Subcutaneous adipose tissue (tissue), 4 donors: ENCODE results near the gene HDAC11. TPM values are rescaled to one million over a fixed set of nuclear protein-coding genes. Genes with fewer than 3 reads are reported as not detected.

Experiments used
- CTCF ChIP-seq: fragments of 450-650 bp; IDR thresholded peaks from one replicate; pipeline ENCODE4 v1.5.1; 2016; ENCODE audit warnings: low read depth, mild to moderate bottlenecking, control low read depth, antibody characterized with exemption, moderate library complexity
- total RNA-seq, 4 donors: library from RNA; depleted of rRNA; stranded (reverse); fragments of >200 nt; gene quantifications; one replicate each; pipeline ENCODE4 v1.1.0, GENCODE V29; 2016

Gene HDAC11
- total RNA-seq, 4 donors from 2014 or later = 4.9 to 20.9 (median 10.4) TPM

- no peak for TF ChIP-seq CTCF
Observed at GRCh38 chr3:13474776-13475303, 5.3 kb upstream of the HDAC11 start.

DNA sequence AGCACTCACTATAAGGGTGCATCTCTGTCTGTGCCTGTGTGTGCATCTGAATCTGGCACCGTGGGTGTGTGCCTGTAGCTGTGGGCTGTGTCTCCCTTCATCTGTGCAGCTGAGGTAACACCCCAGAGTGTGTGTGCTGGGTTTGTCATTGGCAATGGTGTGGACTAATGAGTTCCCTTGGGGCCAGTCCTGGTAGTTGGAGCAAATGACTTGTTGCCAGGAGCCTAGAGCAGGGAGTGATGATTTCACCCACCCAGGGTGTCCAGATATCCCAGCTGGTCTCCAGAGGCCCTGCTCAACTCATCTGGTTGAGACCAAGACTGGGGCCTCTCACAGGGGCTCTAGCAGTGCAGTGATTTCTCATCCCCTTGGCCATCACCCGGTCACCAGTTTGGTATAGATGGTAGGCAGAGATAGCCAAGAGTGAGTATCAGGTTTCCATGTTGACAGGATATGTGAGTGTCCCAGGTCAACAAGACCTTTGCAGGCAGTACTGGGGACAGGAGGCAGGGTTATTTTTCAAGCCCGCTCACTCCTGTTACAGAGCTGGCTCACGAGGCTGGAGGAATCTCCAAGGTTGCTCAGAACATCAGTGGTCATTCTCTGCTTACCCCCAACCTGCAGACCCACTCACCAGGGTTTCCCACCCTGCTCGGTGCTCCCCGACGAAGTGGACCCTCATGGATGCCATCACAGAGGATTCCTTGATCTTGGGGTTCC is 4.1 kb upstream of the HDAC11 start:
- no peak for TF ChIP-seq CTCF

- TF ChIP-seq CTCF = no peak
Observed at GRCh38 chr3:13477943-13478342, 2.2 kb upstream of the HDAC11 start.

DNA sequence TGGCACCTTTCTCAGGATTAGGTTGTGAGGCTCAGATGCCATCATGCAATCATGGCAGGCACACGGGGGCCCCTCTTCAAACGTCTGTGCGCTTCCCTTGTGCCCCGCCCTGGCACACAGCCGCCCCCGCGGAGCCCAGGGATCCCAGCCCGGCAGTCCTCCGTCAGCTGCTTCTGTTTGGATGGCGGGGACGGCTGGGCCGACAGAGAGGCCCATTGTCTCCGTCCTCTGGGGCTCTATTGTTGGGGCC is 849 bp upstream of the HDAC11 start:
- TF ChIP-seq CTCF = no peak

DNA sequence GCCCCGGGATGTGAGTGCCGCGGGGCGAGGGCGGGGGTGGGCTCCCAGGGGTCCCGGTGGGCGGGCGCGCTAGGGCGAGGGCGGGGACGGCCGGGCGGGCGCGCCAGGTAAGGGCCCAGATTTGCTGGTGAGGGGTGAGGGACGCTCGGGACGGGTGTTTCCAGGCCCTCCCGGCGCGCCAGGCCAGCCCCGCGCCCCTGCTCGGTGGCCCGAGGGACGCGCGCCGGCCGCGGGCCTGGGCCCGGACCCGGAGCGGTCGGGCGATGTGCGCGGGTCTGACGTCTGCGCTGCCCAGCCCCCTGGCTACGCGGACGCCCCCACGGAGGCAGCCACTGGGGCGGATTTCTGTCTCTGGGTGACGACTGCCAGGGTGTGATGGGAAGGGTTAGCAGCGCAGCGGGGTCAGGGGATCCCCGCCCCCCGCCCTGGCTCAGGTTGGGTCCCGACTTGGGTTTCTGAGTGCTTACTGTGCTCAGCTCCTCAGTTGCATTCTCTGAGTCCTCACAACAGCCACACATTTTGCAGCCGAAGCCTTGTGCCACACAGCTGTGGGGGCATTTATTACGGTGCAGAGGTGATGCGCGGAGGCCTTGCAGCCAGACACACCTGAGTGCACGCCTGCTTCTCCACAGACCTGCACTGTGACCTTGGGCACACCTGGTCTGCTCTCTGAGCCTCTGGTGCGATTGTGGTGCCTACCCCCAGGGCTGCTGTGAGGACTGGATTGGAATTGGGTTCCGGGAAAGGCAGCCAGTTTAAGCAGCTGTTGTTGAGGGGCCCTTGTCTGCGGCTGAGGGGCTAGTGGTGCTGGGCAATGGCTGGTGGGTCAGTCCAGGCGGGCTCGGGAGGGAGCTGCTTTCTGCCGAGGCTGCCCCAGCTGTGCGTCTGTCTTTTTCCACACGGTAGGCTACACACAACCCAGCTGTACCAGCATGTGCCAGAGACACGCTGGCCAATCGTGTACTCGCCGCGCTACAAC is 523 bp downstream of the HDAC11 start:
- TF ChIP-seq CTCF = no peak

DNA sequence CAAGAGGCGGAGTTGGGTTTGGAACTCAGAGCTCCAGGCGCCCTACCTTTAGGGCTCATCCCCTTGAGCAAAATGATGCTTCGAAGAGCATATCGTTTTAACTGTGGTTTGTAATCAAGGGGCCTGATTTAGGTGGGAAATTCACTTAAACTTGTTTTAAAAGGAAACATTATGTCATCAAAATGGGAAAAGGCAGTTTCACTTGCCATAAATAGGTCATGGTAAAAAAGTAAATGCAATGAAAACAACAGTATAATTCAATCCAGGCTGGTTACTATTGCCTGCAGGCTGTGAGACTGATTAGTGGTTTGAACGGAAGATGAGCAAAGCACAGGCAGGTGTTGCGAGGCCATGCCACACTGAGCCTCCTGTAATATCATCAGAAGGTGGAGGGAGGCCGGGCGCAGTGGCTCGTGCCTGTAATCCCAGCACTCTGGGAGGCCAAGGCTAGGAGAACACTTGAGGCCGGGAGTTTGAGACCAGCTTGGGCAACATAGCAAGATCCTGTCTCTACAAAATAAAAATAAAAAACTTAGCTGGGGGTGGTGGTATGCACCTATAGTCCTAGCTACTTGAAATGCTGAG is 2.1 kb downstream of the HDAC11 start:
- TF ChIP-seq CTCF = no peak

- TF ChIP-seq CTCF = no peak
Observed at GRCh38 chr3:13483286-13483685, 3.2 kb downstream of the HDAC11 start.
